Dendritic cell treated with granulocyte-macrophage colony-stimulating factor and Interleukin-4, amounts not matched to agents 40 ng/mL and 50 ng/mL, for 4 days (primary cell): Measurements from ENCODE around the gene ARL6IP4.
A peak's percentile ranks its signal among the peaks of the same experiment; 100 is the strongest.

Source experiments
- H3K27ac Mint-ChIP-seq: one replicate; pipeline ENCODE4 v1.8.0; 2022; ENCODE audit warnings: mild to moderate bottlenecking, mixed read lengths
- H3K27me3 Mint-ChIP-seq: one replicate; pipeline ENCODE4 v1.8.0; 2022; ENCODE audit warnings: mild to moderate bottlenecking, mixed read lengths
- H3K36me3 Mint-ChIP-seq: one replicate; pipeline ENCODE4 v1.8.0; 2022; ENCODE audit warnings: low read depth, mixed read lengths
- H3K4me1 Mint-ChIP-seq: one replicate; pipeline ENCODE4 v1.8.0; 2022; ENCODE audit warnings: low read depth, mixed read lengths
- H3K4me3 Mint-ChIP-seq: one replicate; pipeline ENCODE4 v1.8.0; 2022; ENCODE audit warnings: mild to moderate bottlenecking, moderate library complexity, mixed read lengths
- H3K9me3 Mint-ChIP-seq: one replicate; pipeline ENCODE4 v1.8.0; 2022; ENCODE audit warnings: mixed read lengths
- intact Hi-C: fragments of 100-400 bp; cut with micrococcal nuclease; formaldehyde crosslinking; loops from one replicate; pipeline ENCODE4 v1.15.0; 2022

Gene ARL6IP4

GRCh38 chr12:122949405-122949804 is 31.1 kb upstream of the ARL6IP4 start:
- Mint-ChIP-seq H3K27me3 (peaks cover 4% of the 10 kb centered on the region), H3K36me3 (no peaks in the 10 kb centered on the region), H3K4me3 (no peak overlapping the region), H3K27ac (no peak overlapping the region), H3K4me1 (peaks cover 52% of the 10 kb centered on the region), H3K9me3 (no peaks in the 10 kb centered on the region)
- intact Hi-C loops: loop anchor here (5.0 kb wide), 1 partner anchor 52 kb away; the partner anchor contains the start of gene VPS37B

GRCh38 chr12:122949816-122950675 is 30.4 kb upstream of the ARL6IP4 start:
- intact Hi-C loops: loop anchor here (5.0 kb wide), 1 partner anchor 53 kb away; the partner anchor contains the start of gene VPS37B
- Mint-ChIP-seq H3K4me3 (no peak overlapping the region), H3K27me3 (peaks cover 1% of the 10 kb centered on the region), H3K36me3 (no peaks in the 10 kb centered on the region), H3K9me3 (no peaks in the 10 kb centered on the region), H3K27ac (no peak overlapping the region), H3K4me1 (peaks cover 46% of the 10 kb centered on the region)

- Mint-ChIP-seq H3K4me1 (peaks cover 35% of the 10 kb centered on the region), H3K9me3 (no peaks in the 10 kb centered on the region), H3K4me3 (no peak overlapping the region), H3K36me3 (no peaks in the 10 kb centered on the region), H3K27ac (no peak overlapping the region), H3K27me3 (no peaks in the 10 kb centered on the region)
- intact Hi-C loops: no loop called here
Measured at GRCh38 chr12:122951406-122951805, 29.1 kb upstream of the ARL6IP4 start.

GRCh38 chr12:122951979-122952892 is 28.2 kb upstream of the ARL6IP4 start:
- intact Hi-C loops: loop anchor here (1.0 to 2.0 kb wide), 2 partner anchors 92 to 159 kb away; no protein-coding TSS in a partner anchor
- Mint-ChIP-seq H3K27ac (no peak overlapping the region), H3K36me3 (no peaks in the 10 kb centered on the region), H3K9me3 (no peaks in the 10 kb centered on the region), H3K4me3 (no peak overlapping the region), H3K27me3 (no peaks in the 10 kb centered on the region), H3K4me1 (peaks cover 27% of the 10 kb centered on the region)

GRCh38 chr12:122955156-122955555 is 25.3 kb upstream of the ARL6IP4 start:
- H3K27ac Mint-ChIP-seq: no peak overlapping the region
- no peaks in the 10 kb centered on the region for H3K27me3 Mint-ChIP-seq
- peaks cover 12% of the 10 kb centered on the region for H3K4me1 Mint-ChIP-seq
- intact Hi-C loops: no loop called here
- peaks cover 9% of the 10 kb centered on the region for H3K36me3 Mint-ChIP-seq
- H3K4me3 Mint-ChIP-seq: no peak overlapping the region
- H3K9me3 Mint-ChIP-seq: no peaks in the 10 kb centered on the region

- no peaks in the 10 kb centered on the region for H3K9me3 Mint-ChIP-seq
- H3K4me1 Mint-ChIP-seq: peaks cover 12% of the 10 kb centered on the region
- H3K4me3 Mint-ChIP-seq: no peak overlapping the region
- no peak overlapping the region for H3K27ac Mint-ChIP-seq
- H3K36me3 Mint-ChIP-seq: peaks cover 9% of the 10 kb centered on the region
- intact Hi-C loops: no loop called here
- no peaks in the 10 kb centered on the region for H3K27me3 Mint-ChIP-seq
Measured at GRCh38 chr12:122956035-122956434, 24.4 kb upstream of the ARL6IP4 start.

GRCh38 chr12:122958198-122958888 is 22.1 kb upstream of the ARL6IP4 start:
- Mint-ChIP-seq H3K4me3 (no peak overlapping the region), H3K4me1 (peaks cover 20% of the 10 kb centered on the region), H3K27me3 (no peaks in the 10 kb centered on the region), H3K9me3 (no peaks in the 10 kb centered on the region), H3K36me3 (peaks cover 9% of the 10 kb centered on the region), H3K27ac (no peak overlapping the region)
- intact Hi-C loops: no loop called here

GRCh38 chr12:122959566-122960192 is 20.8 kb upstream of the ARL6IP4 start:
- no peaks in the 10 kb centered on the region for H3K9me3 Mint-ChIP-seq
- intact Hi-C loops: no loop called here
- peaks cover 9% of the 10 kb centered on the region for H3K36me3 Mint-ChIP-seq
- H3K27ac Mint-ChIP-seq: no peak overlapping the region
- H3K27me3 Mint-ChIP-seq: peaks cover 2% of the 10 kb centered on the region
- no peak overlapping the region for H3K4me3 Mint-ChIP-seq
- peaks cover 32% of the 10 kb centered on the region for H3K4me1 Mint-ChIP-seq

GRCh38 chr12:122960193-122960569 is 20.3 kb upstream of the ARL6IP4 start:
- intact Hi-C loops: no loop called here
- no peak overlapping the region for H3K4me3 Mint-ChIP-seq

GRCh38 chr12:122961531-122962329 is 18.8 kb upstream of the ARL6IP4 start:
- intact Hi-C loops: no loop called here
- H3K4me3 Mint-ChIP-seq: no peak overlapping the region
- no peaks in the 10 kb centered on the region for H3K9me3 Mint-ChIP-seq
- H3K27me3 Mint-ChIP-seq: peaks cover 2% of the 10 kb centered on the region
- H3K36me3 Mint-ChIP-seq: peaks cover 9% of the 10 kb centered on the region
- H3K4me1 Mint-ChIP-seq: peaks cover 38% of the 10 kb centered on the region
- peak overlapping the region; percentile 64 for H3K27ac Mint-ChIP-seq

More at GRCh38 chr12:122960193-122960569, 20.3 kb upstream of the ARL6IP4 start:
- Mint-ChIP-seq H3K27ac (no peak overlapping the region), H3K27me3 (peaks cover 2% of the 10 kb centered on the region), H3K36me3 (peaks cover 9% of the 10 kb centered on the region), H3K4me1 (peaks cover 37% of the 10 kb centered on the region), H3K9me3 (no peaks in the 10 kb centered on the region)

GRCh38 chr12:122963941-122964265 is 16.6 kb upstream of the ARL6IP4 start:
- Mint-ChIP-seq H3K4me1 (peaks cover 38% of the 10 kb centered on the region), H3K9me3 (no peaks in the 10 kb centered on the region), H3K27ac (peak overlapping the region; percentile 39), H3K4me3 (no peak overlapping the region), H3K36me3 (peaks cover 9% of the 10 kb centered on the region), H3K27me3 (peaks cover 2% of the 10 kb centered on the region)
- intact Hi-C loops: no loop called here

- H3K27me3 Mint-ChIP-seq: peaks cover 2% of the 10 kb centered on the region
- H3K36me3 Mint-ChIP-seq: peaks cover 5% of the 10 kb centered on the region
- peaks cover 38% of the 10 kb centered on the region for H3K4me1 Mint-ChIP-seq
- intact Hi-C loops: no loop called here
- no peaks in the 10 kb centered on the region for H3K9me3 Mint-ChIP-seq
- H3K27ac Mint-ChIP-seq: peak overlapping the region; percentile 39
- peak overlapping the region; percentile 17 for H3K4me3 Mint-ChIP-seq
Measured at GRCh38 chr12:122964439-122965257, 15.8 kb upstream of the ARL6IP4 start.
